NCI-H1436 treated with DMSO at 0.1 percent for 48 hours (cell line): Measurements from ENCODE around the gene ITLN1.
"Not testable (repeated sequence)": the region's sequence is repeated elsewhere in the genome, so short reads cannot be mapped to it uniquely, and the experiment has no call there.

Source experiments
- DNase-seq: peaks from one replicate; lab custom pipeline; 2025; lab: John Stamatoyannopoulos, UW

The ITLN1 gene

DNA sequence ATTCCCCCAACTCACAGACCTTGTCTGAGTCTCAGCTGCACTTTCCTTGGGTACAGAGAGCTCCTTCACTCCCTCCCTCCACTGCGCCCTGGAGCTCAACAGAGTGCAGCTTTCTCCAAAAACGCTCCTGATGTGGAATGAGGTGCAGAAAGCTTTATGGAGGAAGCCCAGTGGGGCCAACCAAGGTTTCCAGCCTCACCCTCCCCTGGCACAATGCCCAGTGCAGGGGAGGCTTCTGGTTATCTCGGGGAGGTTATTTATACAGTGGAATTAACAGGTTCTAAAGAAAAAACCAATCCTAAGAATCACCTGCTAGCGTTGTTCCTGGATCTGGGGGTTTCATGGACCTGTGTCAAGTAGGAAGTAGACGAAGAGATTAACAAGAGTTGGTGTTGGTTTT is at the start of gene ITLN1:
Gene ITLN1 (minus strand): TSS at position 139 of the 400 bp plus-strand sequence. CDS start 303 bp downstream, outside the sequence.
- no peak for DNase-seq

DNA sequence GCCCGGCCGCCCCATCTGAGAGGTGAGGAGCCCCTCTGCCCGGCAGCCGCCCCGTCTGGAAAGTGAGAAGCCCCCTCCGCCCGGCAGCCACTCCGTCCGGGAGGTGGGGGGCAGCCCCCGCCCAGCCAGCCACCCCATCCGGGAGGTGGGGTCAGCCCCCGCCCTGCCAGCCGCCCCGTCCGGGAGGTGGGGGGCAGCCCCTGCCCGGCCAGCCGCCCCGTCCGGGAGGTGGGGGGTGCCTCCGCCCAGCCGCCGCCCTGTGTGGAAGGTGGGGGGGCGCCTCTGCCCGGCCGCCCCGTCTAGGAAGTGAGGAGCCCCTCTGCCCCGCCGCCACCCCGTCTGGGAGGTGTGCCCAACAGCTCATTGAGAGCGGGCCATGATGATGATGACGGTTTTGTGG is 48.3 kb upstream of the ITLN1 start:
- DNase-seq = not testable (repeated sequence)

DNA sequence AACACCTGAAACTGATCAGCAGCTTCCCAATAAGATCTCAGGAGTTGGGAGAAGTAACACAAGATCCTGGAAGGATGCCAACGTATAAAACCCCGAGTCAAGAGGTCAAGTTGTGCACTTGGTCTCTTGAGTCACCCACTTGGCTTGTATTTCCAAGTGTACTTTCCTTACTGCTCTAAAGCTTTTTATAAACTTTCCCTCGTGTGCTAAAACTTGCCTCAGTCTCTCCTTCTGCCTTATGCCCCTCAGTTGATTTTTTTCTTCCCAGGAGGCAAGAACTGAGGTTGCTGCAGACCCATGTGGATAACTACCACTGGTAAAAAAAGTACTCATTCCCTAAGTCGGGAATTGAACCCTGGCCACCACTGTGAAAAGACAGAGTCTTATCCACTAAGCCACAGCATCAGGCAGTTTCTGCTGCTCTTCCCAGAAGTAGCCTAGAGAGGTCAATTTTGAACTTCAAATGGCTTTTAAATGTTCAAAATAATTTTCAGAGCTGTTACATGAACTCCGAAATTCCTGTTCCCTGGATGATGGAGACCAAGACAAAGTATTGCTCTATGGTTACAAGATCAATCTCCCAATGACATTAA is 40.8 kb upstream of the ITLN1 start:
- DNase-seq = no peak

DNA sequence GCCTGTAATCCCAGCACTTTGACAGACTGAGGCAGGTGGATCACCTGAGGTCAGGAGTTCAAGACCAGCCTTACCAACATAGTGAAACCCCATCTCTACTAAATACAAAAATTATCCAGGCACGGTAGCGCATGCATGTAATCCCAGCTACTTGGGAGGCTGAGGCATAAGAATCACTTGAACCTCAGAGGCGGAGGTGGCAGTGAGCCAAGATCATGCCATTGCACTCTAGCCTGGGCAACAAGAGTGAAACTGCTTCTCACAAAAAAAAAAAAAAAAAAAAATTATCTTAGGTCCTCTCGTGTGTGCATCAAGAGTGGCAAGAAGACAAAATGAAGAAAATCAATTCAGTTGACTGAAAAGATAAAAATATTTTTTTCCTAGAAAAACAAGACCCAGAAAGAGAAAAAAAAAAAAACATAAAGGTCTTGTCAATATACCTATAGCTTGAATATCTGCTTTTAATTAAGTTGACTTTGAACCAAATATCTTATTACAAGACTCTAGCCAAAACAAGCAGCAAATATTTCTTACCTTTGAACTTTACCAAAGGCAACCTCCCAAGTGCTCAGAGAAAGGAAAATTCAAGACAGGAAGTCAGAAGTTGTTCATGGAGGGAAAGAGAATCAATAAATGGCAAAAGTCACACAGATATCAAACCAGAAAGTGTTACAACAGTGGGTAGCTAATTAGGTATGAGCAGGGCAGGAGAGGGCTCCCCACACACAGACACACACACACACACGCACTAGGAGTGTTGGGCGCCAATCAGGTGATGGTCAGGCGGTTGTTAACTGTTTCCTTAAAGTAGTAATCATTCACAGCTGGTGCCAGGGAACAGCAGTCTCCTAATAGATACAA is 40.0 kb upstream of the ITLN1 start:
- DNase-seq = no peak

DNA sequence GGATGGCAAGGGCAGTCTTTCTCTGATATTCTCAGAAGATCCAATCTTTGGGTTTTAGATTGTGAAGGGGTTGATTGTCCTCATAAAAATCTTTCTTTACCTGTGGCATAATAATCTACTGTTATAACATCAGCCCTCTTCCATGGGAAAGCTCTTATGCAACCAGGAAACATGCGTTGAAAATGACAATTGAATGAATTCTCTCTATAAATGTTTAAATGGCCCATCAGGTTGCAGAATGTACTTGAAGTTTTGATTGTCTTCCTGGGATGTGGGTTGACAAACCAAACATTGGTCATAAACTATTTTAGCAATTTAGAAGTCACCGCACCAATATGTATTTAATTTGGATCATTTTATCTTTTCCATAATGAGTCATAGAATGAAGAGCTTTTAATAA is 31.7 kb upstream of the ITLN1 start:
- no peak for DNase-seq

DNA sequence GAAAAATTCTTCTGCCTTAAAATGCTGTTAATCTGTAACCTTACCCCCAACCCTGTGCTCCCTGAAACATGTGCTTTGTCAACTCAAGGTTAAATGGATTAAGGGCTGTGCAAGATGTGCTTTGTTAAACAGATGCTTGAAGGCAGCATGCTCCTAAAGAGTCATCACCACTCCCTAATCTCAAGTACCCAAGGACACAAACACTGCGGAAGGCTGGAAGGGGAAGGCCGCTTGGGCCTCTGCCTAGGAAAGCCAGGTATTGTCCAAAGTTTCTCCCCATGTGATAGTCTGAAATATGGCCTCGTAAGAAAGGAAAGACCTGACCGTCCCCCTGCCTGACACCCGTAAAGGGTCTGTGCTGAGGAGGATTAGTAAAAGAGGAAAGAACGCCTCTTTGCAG is 28.2 kb upstream of the ITLN1 start:
- DNase-seq = not testable (repeated sequence)

DNA sequence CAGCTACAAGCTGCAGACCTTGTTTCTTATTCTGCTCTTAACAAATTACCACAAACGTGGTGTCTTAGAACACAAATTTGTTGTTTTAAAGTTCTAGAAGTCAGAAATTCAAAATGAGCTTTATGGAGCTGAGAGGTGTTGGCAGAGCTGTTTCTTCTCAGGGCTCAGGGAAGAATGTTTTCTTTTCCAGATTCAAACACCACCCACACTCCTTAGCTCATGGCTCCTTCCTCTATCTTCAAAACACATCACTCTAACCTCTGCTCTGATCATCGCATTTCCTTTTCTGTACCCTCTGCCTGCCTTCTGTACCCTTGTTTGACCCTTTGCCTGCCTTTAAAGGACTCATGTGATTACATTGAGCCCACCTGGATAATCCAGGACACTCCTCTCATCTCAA is 26.9 kb upstream of the ITLN1 start:
- DNase-seq = no peak

DNA sequence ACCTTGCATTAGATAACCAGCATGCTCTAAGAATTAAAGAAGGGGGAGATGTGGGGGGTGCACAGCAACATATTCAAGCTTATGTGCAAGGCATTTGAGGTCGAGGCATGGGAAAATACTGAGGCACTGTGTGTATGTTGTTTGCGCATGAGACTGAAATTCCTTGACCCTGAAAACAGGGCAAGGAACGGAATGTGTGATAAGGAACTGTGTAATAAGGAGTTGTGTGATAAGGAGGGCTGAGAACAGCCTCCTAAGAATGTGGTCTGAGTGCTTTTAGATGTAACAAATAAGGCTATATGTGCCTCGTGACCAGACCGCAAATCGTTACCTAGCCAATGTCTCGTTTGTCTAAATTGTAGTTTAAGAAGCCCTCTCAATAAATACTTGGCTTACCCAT is 26.5 kb upstream of the ITLN1 start:
- no peak for DNase-seq

DNA sequence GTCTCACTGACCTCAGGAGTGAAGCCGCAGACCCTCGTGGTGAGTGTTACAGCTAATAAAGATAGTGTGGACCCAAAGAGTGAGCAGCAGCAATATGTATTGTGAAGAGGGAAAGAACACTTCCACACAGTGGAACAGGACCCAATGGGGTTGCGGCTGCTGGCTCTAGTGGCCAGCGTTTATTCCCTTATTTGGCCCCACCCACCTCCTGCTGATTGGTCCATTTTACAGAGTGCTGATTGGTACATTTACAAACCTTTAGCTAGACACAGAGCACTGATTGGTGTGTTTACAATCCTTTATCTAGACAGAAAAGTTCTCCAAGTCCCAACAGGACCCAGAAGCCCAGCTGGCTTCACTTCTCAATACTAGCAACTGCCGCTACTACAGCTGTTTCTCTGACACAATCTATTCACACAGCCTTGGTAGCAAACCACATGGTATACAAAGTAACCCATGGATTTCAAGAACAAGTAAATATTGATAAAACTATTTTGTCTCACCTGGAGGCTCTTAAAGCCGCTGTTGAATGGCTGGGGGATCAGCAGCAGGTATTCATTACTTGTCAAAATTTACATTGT is 25.3 kb upstream of the ITLN1 start:
- DNase-seq = no peak

DNA sequence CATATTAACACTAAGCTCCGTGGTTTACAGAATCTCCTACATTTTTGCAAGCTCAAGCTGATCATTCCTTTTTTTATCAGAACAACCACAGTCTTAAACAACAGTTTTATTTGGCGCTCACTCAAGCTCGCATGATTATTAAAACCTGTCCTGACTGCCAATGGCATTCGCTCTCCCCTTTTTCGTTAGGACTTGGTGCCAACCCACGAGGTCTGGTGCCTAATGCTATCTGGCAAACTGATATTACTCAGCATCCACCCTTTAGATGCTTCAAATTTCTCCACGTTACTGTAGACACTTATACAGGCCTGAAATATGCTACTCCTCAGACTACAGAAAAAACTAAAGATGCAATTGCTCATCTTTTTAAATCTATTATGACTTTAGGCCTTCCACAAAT is 23.0 kb upstream of the ITLN1 start:
- no peak for DNase-seq

DNA sequence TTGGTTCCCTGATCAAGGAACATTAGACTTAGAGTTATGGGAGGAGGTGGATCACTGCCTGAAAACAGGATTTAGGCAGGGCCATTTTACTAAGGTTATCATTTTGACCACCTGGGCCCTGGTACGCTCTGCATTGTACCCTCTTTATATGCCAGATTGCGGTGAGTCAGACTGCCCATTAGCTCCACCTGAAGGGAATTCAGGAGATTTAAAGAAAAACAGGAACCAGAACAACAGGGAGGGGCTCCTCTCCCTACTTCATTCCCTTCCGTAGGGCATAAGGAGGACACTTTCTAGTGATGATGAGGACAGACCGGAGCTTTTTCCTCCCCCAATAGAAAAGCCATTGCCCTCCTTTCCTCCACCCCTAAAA is 20.6 kb upstream of the ITLN1 start:
- no peak for DNase-seq

DNA sequence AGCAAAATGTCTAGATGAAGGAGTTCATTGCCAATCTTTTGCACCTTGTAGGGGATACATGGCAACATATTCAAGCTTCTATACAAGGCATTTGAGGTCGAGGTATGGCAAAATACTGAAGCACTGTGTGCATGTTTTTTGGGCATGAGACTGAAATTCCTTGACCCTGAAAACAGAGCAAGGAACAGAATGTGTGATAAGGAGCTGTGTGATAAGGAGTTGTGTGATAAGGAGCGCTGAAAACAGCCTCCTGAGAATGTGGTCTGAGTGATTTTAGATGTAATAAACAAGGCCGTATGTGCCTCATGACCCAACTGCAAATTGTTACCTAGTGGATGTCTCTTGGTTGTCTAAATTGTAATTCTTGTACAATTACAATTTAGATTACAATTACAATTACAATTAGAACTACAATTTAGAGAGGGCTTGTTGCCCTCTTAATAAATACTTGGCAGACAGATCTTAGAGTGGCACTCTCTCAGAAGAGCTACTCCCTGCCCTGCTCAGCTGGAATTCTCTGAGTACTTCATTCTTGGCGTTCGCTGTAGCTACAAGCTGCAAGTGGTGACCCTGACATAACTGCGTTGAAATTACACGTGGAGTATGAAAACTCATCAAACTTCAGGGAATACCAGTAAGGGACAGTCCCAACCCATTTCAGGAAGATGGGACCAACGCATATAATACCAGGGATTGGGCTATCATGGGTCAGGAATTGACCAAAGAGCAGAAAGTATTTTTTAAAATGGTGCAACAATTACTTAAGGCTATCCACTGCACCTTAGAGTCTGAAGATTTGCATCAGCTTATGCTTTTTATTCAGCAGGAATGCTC is 20.0 kb upstream of the ITLN1 start:
- DNase-seq = no peak

DNA sequence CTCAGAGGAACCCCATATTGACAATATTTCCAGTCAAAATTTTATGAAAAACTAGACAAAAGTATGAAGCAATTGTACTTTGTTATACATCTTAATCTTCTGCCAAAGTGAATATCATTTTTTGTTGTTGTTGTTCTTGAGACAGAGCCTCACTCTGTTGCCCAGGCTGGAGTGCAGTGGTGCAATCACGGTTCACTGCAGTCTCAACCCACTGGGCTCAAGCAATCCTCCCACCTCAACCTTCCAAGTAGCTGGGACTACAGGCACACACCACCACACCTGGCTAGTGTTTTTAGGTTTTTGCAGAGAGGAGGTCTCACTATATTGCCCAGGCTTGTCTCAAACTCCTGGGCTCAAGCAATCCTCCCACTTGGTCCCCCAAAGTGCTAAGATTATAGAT is 17.3 kb upstream of the ITLN1 start:
- not testable (repeated sequence) for DNase-seq

DNA sequence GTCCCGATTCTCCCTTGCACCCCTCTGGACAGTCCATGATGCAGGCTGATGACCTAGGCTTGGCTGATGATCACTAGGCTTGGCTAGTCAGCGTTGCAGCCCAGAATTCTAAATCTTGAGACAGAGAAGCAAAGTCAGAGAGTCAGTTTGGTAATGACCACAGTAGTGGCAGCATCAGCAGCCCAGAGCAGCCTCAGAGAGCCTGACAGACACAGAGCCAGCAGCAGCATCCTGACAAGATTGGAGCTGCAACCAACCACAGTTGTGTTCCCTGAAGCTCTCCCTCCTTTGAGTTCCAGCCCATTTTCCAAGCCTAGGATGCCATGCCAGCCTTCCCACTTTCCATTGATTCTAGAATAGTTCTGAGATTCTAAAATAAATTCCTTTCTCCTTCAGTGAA is 16.8 kb upstream of the ITLN1 start:
- no peak for DNase-seq

DNA sequence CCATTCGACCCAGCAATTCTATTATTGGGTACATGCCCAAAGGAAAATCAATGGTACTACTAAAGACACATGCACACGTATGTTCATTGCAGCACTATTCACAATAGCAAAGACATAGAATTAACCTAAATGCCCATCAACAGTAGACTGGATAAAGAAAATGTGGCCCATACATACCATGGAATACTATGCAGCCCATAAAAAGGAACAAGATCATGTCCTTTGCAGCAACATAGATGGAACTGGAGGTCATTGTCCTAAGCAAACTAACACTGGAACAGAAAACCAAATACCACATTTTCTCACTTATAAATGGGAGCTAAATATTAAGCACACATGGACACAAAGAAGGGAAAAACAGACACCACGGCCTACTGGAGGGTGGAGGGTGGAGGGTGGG is 15.7 kb upstream of the ITLN1 start:
- not testable (repeated sequence) for DNase-seq

DNA sequence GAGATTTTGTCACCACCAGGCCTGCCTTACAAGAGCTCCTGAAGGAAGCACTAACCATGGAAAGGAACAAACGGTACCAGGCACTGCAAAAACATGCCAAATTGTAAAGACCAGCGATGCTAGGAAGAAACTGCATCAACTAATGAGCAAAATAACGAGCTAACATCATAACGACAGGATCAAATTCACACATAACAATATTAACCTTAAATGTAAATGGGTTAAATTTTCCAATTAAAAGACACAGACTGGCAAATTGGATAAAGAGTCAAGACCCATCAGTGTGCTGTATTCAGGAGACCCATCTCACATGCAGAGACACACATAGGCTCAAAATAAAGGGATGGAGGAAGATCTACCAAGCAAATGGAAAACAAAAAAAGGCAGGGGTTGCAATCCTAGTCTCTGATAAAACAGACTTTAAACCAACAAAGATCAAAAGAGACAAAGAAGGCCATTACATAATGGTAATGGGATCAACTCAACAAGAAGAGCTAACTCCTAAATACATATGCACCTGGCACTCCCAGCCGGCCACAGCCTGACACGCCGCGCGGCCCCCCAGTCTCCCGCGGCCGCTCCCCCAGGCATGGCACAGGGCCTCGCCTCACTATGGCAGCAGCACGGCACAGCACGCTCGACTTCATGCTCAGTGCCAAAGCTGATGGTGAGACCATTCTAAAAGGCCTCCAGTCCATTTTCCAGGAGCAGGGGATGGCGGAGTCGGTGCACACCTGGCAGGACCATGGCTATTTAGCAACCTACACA is 9.6 kb upstream of the ITLN1 start:
- DNase-seq = not testable (repeated sequence)

DNA sequence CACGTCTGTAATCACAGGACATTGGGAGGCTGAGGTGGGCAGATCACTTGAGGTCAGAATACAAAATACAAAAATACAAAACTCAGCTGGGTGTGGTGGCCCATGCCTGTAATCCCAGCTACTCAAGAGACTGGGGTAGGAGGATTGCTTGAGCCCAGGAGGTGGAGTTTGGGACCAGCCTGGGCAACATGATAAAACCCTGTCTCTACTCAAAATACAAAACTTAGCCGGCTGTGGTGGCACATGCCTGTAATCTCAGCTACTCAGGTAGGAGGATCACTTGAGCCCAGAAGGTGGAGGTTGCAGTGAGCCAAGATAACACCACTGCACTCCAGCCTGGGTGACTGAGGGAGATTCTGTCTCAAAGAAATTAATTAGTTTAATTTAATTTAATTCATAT is 6.5 kb upstream of the ITLN1 start:
- no peak for DNase-seq

DNA sequence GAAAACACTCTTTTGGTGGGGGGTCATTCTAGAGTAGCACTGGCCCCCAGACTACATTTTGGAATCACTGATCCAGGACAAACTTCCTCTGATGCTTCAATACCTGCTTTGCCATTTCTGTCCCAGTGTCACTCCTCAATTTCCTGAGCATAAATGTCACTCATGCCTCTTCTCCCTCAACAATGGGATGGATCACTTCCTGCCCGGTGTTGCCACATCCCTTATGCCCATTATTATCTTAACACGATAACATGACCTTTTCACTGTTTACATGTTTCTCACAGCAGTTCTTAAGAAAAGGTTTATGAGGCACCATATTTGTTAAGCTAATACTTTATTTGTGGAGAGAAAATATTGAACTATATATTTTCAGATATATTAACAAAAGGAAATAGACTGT is 3.9 kb upstream of the ITLN1 start:
- DNase-seq = no peak

DNA sequence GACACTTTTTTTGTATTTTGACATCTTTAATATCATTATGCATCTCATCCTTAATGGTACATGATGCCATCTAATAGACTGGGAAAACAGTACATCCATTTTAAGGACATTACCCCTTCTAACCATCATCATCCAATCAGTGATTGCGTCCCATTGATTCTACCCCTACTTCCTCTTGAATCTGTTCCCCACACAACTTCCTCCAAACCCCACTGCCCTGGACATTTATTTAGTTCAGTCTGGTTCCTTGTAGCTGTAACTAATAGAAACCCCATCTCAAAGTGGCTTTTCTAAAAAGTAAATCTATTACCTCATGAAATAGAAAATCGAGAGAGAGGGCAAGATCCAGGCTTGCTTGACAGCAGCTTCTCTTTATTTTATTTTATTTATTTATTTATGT is 2.1 kb upstream of the ITLN1 start:
- no peak for DNase-seq

DNA sequence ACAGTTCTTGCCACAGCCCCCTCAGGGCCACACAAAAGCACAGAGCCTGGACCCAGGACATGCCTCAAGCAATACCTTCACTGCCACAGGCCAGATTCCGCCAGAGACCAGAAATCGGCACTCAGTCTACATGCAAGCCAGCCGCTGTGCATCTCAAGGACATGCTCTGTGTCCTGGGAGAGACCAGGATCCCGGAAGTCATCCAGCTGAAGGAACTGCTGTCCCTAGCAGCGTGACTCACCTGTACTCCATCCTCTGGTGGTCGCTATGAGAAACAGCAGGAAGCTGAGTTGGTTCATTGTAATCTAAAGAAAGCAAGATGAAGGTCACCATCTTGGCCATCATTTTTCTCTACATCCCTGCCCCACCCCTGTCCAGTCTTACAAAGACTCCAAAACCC is 401 bp downstream of the ITLN1 start:
- no peak for DNase-seq

DNA sequence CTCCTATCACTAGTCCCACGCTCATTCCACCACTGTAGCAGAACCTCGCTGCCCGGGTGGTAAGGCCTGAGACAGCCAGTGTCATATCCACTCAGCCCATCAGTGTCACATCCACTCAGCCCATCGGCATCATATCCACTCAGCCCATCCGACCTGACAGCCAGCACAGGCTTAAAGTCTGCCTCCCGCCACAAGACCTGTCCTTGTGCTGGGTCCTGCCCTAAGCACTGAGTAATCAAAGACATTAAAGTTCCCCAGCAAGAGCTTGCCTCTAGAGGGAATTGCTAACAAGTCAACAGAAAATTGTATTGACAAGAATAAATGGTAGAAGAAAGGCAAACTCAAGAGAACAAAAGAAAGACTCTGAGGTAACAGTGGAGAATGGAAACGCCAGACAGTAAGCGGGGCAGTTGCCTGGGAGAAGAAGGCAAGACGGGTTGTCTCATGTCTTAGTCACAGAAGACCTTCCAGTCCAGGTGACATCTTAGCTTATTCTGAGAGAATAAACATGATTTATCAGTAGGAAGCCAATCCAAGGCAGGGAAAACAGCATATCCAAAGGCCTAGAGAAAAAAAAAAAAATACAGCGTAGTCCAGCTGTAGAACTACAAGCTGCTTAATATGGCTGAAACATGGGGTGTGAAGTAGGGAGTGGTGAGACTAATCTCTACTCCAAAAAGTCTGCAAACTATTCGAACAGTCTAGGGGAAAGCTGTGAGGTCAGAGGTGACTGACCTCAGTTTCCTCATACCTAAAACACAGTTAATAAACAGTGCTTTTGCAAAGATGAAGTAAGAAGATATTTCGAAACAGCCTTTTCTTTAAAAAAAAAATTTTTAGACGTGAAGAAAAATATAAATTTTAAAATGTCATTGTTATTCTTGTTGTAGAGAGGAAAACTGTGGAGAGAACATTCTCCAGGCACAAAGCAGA is 1.1 kb downstream of the ITLN1 start:
- DNase-seq = no peak
